ENCODE data around the gene STAB1.

The STAB1 gene

DNA sequence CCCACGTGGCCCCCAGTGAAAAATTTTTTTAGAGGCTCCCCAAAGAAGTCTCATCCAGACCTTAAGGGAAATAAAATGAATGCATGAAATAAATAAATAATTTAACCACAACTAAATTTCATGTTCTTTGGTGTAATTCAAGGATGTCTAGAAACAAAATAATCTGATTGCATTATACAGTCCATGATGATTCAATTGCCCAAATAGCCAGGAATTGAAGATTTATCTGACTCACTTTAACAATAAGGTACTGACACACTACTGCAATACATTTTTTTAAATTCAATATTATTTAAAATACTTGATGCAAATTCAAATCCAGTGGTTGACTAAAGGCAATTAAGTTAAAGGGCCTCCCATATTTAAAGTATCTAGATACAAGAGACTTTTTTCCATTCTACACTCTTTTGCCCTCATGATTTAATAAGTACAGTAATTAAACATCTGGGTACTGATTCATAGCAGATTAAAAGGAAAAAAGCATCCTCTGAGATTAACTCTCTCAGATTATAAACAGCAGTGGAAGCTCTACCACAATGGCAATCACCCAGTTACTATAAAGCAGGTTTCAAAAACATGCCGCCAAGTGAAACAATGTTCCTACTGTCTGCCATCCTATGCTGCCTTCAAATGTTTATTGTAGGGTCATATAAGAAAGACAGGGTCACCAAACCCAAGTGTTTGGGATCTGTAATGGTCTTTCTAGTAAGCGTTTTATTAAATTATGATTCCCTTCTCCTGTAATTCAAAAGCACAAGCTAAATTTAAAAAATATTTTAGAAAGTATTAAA lies 51.2 kb downstream of the STAB1 start:
- no peak for DNase-seq
- TF ChIP-seq POLR2A (IDR thresholded peaks at IDR 0.05; ENCODE audit: low read length) (no peak), GATA1 (IDR thresholded peaks at IDR 0.05; ENCODE audit: low read depth, low read length) (no peak)

GRCh38 chr3:52547143-52547542 lies 52.0 kb downstream of the STAB1 start:
- TF ChIP-seq POLR2A (IDR thresholded peaks at IDR 0.05; ENCODE audit: low read length), result no peak
- DNase-seq, result no peak

GRCh38 chr3:52551118-52551517 lies 56.0 kb downstream of the STAB1 start:
- no peak for TF ChIP-seq POLR2A (IDR thresholded peaks at IDR 0.05; ENCODE audit: low read length)
- no peak for TF ChIP-seq GATA1 (IDR thresholded peaks at IDR 0.05; ENCODE audit: low read depth, low read length)
- DNase-seq, result no peak

DNA sequence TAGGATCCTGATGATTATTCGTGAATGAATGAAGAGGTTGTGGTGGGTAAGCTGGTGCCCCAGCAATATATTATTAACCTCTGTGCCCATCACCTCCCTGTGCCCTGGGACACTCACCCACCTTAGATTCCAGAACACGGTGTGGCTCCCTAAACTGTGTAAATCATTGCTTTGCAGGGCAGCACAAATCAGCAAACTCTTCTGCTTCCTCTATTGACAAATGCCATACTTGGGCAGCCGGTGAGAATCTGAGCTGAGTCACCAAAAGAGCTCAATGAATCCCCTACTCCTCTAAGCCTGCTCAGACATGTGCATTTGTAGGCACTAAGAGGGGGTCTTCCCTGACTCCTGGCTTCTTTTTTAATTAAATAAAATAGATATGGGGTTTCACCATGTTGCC lies 57.0 kb downstream of the STAB1 start:
- no peak for TF ChIP-seq GATA1 (IDR thresholded peaks at IDR 0.05; ENCODE audit: low read depth, low read length)
- no peak for TF ChIP-seq POLR2A (IDR thresholded peaks at IDR 0.05; ENCODE audit: low read length)
- no peak for DNase-seq

GRCh38 chr3:52554026-52554755 lies 59.1 kb downstream of the STAB1 start:
- TF ChIP-seq POLR2A (IDR thresholded peaks at IDR 0.05; ENCODE audit: low read length), result no peak
- TF ChIP-seq GATA1 (IDR thresholded peaks at IDR 0.05; ENCODE audit: low read depth, low read length), result no peak
- no peak for DNase-seq

GRCh38 chr3:52555056-52555455 lies 59.9 kb downstream of the STAB1 start:
- DNase-seq, result no peak
- TF ChIP-seq POLR2A (IDR thresholded peaks at IDR 0.05; ENCODE audit: low read length) (no peak), GATA1 (IDR thresholded peaks at IDR 0.05; ENCODE audit: low read depth, low read length) (no peak)

- TF ChIP-seq POLR2A (IDR thresholded peaks at IDR 0.05; ENCODE audit: low read length), result no peak
- no peak for TF ChIP-seq GATA1 (IDR thresholded peaks at IDR 0.05; ENCODE audit: low read depth, low read length)
- no peak for DNase-seq
Observed at GRCh38 chr3:52557011-52557960, 62.1 kb downstream of the STAB1 start.

- no peak for DNase-seq
- TF ChIP-seq GATA1 (IDR thresholded peaks at IDR 0.05; ENCODE audit: low read depth, low read length) (no peak), POLR2A (IDR thresholded peaks at IDR 0.05; ENCODE audit: low read length) (no peak)
Observed at GRCh38 chr3:52558436-52558835, 63.3 kb downstream of the STAB1 start.

- no peak for DNase-seq
- TF ChIP-seq GATA1 (IDR thresholded peaks at IDR 0.05; ENCODE audit: low read depth, low read length), result no peak
- no peak for TF ChIP-seq POLR2A (IDR thresholded peaks at IDR 0.05; ENCODE audit: low read length)
Observed at GRCh38 chr3:52561028-52561747, 66.0 kb downstream of the STAB1 start.

- DNase-seq, result no peak
Observed at GRCh38 chr3:52563984-52564383, 68.8 kb downstream of the STAB1 start.

GRCh38 chr3:52568069-52568468 lies 72.9 kb downstream of the STAB1 start:
- DNase-seq, result no peak
- TF ChIP-seq GATA1 (IDR thresholded peaks at IDR 0.05; ENCODE audit: low read depth, low read length) (no peak), POLR2A (IDR thresholded peaks at IDR 0.05; ENCODE audit: low read length) (no peak)

More at GRCh38 chr3:52563984-52564383, 68.8 kb downstream of the STAB1 start:
- no peak for TF ChIP-seq GATA1 (IDR thresholded peaks at IDR 0.05; ENCODE audit: low read depth, low read length)
- TF ChIP-seq POLR2A (IDR thresholded peaks at IDR 0.05; ENCODE audit: low read length), result no peak

DNA sequence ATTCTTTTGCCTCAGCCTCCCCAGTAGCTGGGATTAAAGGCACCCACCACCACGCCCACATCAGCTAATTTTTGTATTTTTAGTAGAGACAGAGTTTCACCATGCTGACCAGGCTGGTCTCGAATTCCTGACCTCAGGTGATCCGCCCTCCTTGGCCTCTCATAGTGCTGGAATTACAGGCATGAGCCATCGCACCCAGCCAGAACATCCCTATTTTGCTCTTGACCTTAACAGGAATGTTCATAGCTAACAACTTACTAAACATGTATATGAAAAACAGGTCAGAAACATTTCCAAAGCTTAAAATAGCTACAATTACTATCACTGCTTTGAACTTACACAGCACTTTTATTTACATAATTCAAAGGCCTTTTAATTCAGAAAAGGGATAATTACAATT lies 74.9 kb downstream of the STAB1 start:
- TF ChIP-seq GATA1 (IDR thresholded peaks at IDR 0.05; ENCODE audit: low read depth, low read length) (no peak), POLR2A (IDR thresholded peaks at IDR 0.05; ENCODE audit: low read length) (no peak)
- DNase-seq, result no peak

DNA sequence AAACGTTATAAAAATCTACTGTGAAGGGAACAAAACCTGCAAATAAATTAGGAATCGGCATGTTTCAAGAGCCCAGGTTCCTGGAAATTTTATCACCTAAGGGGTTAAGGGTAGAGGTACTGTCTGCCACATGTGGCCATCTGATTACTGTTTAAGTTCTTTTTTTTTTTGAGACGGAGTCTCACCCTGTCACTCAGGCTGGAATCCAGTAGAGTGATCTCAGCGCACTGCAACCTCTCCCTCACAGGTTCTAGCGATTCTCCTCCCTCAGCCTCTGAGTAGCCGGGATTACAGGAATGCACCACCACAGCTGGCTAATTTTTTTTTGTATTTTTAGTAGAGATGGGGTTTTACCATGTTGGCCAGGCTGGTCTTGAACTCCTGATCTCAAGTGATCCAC lies 77.1 kb downstream of the STAB1 start:
- no peak for TF ChIP-seq POLR2A (IDR thresholded peaks at IDR 0.05; ENCODE audit: low read length)
- no peak for TF ChIP-seq GATA1 (IDR thresholded peaks at IDR 0.05; ENCODE audit: low read depth, low read length)

More for the DNA sequence above, 77.1 kb downstream of the STAB1 start:
- DNase-seq, result no peak

Measured in erythroblast (primary cell).